Stimulated activated CD8-positive, alpha-beta memory T cell treated with anti-CD3 and anti-CD28 coated beads, Interleukin-7, amount 100 ng/mL, for 24 hours (primary cell): ENCODE results near the gene ZNF778.
A peak's percentile ranks its signal among the peaks of the same experiment; 100 is the strongest.

Experiments used
- DNase-seq: peaks from one replicate; pipeline ENCODE4 v3.0.0-alpha.2; 2020; ENCODE audit warnings: low read depth

ZNF778 gene

DNA sequence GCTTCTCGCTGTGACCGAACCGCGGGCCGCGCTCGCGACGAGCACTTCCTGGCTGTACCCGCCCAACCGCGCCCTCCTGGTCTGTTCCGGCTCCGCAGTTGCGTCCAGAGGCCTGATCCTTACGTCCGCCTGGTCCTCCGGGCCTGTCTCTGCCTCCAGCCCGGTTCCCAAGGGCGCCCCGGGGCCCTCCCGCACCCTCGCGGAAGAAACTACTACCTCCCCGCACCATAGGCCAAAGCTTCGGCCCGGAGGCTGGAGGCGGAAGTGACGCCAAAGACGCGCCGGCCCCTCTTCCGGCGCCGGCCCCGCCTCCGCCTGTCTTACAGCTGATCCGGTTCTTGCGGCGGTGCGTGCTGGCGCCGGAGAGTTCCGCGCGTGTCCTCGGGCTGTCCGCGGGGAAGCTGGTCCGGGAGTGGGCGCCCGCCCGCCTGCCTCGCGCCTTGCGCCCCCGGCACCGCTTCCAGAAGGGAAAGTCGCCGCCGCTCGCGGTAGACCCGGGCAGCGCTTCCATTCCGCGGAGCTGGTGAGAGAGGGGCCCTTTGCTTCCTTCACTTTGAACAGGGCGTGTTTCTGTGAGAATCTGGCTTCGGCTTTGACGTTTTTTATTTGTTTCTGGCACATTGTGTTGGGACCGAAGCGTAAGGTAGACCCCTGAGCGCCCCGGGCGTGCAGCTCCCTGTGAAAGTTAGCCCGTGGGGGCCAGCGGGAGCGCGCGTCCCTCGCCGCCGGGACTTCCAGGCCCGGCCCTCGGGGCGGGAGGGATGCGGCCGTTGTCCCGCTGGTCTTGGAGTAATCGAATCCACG is at the start of gene ZNF778:
Gene ZNF778, plus strand, starts transcription at position 316 of the 804 bp plus-strand sequence. CDS start 3,425 bp downstream, outside the sequence.
- DNase-seq, result peak; percentile 53

- no peak for DNase-seq
These were observed 48.9 kb upstream of the ZNF778 start for GRCh38 chr16:89168381-89169189.

- DNase-seq, result no peak
These were observed 47.7 kb upstream of the ZNF778 start for GRCh38 chr16:89169778-89170177.

- DNase-seq, result no peak
These were observed 46.9 kb upstream of the ZNF778 start for GRCh38 chr16:89170346-89171215.

- peak; percentile 86 for DNase-seq
These were observed 46.0 kb upstream of the ZNF778 start, which contains the start of gene CDH15 for GRCh38 chr16:89171216-89172170. CDH15 (plus strand) TSS chr16:89171748; CDS start chr16:89171832, 84 bp downstream.

- no peak for DNase-seq
These were observed 45.4 kb upstream of the ZNF778 start for GRCh38 chr16:89172171-89172527.

DNA sequence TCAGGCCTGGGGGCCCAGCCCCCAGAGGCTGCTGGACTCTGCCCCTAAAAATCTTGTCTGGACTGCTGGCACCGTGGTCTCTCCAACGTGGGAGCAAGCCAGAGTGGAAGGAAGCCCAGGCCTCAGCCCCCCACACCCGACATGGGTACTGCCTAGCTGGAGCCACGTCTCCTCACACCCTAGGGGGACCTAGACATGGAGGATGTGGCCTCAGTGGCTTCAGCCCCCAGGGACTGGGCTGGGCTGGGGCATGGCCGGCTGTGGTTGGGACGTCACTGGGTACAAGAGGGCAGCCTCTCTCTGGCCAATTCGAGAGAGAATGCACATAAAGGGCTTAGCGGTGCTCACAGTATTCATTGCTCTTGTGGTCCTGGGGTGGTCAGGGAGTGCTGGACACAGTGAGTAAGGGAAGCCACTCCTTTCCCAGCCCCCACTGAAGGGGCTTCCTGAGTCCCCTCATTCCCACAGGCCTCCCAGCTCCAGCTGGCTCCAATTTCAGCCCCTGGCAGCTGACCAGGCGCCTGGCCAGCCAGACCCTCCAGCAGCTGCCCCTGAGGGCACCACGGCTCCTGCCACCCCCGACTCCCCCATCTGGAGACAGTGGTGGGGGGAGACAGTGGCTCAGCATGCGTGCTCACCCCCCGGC is 44.9 kb upstream of the ZNF778 start:
- no peak for DNase-seq

DNA sequence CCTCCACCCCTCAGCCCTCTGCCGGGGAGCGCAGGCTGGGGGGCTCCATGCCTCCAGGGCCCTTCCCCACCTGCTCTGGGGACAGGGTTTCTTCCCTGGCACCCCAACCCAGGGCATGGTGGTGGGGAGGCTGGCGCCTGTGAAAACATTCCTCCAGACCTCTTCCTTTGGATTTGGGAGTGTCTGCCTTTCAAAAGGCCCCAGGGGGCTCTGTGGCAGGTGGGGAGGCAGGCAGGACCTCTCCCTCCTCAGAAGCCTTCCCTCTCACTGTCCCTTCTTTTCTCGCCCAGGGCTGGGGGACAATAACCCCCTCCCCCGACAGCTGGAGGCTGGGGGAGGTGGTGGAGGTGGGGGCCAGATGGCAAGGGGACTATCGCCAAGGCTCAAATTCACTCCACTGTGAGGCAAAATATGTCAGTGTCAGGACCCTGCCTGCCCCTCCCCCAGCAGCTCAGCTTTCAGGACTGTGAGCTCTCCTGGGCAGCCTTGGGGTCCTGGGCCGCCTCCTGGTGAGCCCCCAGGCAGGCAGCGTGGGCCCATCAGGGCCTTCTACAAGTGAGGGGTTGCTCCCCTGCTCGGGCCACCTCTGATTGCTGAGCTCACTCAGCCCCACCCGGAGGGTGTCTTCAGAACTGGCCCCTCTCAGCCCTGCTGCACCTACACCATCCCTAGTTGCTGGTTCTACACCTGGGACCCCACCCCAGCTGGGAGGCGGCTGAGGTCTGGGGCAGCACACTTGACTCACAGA is 44.2 kb upstream of the ZNF778 start:
- no peak for DNase-seq

- DNase-seq, result no peak
These were observed 43.3 kb upstream of the ZNF778 start for GRCh38 chr16:89174055-89174827.

DNA sequence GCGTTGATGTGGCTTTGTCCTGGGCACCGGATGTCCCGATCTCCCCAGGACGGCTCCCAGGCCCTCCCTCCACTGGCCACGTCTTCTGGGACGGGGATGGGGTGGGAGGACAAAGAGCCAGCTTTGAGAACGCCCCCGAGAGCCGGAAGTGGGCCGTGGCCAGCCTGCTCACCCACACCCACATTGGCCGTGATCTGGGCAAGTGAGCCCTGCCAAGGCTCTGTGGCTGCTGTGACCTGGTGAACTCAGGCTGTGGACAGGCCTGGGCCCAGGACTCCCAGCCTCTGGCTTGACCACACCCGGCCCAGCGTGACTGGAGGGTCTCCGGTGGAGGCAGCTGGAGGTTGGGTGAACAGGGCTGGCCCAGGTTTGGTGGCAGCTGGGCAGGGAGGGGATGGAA is 42.6 kb upstream of the ZNF778 start:
- DNase-seq, result no peak

DNA sequence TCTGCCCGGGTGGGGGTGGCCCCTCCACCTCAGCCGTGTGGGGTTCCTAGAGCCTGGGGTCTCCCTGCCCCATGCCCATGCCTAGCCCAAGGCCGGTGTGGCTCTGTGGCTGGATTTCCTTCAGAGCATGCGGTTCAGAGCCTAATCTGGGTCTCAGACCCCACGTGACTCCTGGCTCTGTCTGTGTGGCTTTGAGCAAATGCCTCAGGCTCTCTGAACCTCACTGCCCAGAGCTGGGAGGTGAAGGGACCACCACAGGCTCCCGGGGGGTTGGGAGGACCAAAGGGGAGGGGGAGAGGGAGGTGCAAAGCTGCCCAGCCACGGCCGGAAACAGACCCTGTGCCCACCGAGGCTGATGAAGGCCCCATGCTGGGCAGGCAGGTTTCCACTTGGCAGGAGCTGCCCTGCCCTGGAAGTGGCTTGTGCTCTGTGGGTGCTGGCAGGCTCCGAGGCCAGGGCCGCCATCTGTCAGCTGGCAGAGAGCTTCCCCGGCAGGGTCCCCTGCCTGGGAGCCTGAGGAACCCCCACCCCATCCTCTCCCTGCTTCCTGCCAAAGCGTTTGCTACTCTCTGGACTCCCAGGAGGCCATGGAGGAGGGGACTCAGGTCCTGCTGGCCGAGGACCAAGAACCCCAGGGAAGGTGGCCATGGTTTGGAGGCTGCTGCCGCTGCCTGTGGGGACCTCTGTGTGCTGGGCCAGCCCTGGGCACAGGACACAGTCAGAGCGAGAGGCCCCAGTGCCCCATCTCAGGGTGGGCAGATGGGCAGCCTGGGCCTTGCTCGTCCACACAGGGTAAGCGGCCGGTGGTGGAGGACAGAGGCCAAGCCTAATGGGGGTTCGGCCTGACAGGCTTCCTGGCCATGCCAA is 42.0 kb upstream of the ZNF778 start:
- DNase-seq, result no peak

GRCh38 chr16:89176147-89176690 is 41.3 kb upstream of the ZNF778 start:
- no peak for DNase-seq

DNA sequence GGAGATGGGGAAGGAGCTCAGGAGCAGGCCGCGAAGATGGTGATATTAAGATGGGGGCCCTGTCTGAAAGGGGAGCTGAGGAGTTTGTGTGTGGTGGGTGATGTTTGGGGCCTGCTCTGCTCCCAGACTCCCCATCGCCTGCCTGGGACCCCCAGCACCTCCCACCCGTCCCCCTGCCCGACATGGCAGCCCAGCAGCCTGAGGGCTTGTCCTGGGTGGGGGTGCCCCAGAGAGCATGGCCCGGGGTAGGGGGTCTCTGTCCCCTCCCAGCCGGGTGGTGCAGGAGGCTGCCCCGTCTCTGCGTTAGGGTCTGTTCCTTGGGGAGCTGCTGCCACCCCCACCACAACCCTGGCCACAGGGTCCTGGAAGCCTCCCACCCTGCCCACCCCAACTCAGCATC is 40.8 kb upstream of the ZNF778 start:
- DNase-seq, result no peak

- DNase-seq, result no peak
These were observed 40.0 kb upstream of the ZNF778 start for GRCh38 chr16:89177501-89177900.

- no peak for DNase-seq
These were observed 38.9 kb upstream of the ZNF778 start for GRCh38 chr16:89178453-89179147.

DNA sequence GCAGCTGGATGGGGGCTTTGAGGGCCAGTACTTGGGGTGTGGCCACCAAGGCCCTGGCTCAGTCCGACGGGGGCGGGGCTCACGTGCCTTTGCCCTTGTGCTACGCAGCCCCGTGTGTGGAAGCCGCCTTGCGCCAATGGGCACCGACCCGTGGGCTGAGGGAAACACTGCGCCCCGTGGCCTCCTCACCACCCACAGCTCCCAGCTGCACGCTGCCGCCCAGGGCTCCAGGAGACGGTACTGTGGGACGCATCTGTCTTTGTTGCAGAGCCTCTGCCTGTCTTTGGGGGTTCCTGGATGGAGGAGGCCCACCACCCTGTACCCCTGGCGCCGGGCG is 38.4 kb upstream of the ZNF778 start:
- DNase-seq, result no peak

DNA sequence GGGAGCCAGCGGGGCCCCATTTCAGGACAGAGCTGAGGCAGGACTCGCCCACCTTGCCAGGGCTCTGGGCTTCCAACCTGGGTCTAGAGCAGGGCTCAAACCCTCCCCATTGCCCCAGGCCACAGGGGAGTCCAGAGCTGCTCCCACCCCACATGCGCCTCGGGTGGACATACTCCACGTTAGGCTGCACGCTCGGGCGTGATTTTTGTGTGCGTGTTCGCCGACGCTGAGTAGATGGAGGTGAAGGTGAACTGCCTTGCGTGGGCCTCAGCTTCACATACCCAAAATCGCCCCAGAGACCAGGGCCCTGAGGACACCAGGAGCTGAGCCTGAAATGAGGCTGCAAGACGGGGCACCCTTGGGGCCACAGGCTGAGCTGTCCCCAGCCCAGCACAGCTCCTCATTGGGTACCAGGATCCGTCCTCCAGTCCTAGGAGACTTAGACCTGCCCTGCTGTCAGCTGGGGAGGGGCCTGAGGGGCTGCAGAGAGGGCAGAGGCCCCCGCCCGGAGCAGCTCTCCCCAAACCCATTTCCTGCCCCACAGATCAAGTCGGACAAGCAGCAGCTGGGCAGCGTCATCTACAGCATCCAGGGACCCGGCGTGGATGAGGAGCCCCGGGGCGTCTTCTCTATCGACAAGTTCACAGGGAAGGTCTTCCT is 37.7 kb upstream of the ZNF778 start:
- DNase-seq, result no peak
